Measurements from ENCODE around the gene ENO4. TPM values are rescaled to one million over a fixed set of nuclear protein-coding genes. Genes with fewer than 3 reads are reported as not detected.
A peak's percentile ranks its signal among the peaks of the same experiment; 100 is the strongest.

Gene ENO4
- total and polyA plus RNA-seq, 7 donors: not detected

- 44 to 67% (median 64%) methylated on average over 5 of the region's 5 CpGs for WGBS, 3 donors
- TF ChIP-seq CTCF (IDR thresholded peaks at IDR 0.05): no peak
- no peak for DNase-seq
- Histone ChIP-seq H3K4me3 (no peak overlapping the region), H3K27ac (no peak overlapping the region), H3K9me3 (no peaks in the 10 kb centered on the region), H3K27me3 (ENCODE audit: insufficient read depth in 3 of 3, low read length in 2 of 3) (peaks cover 0 to 3% (median 2%) of the 10 kb centered on the region in 3 donors), H3K4me1 (no peaks in the 10 kb centered on the region), H3K36me3 (ENCODE audit: insufficient read depth in 1 of 2, low read depth in 1 of 2) (no peaks in the 10 kb centered on the region)
- ATAC-seq: no peak
- intact Hi-C loops (cut with DNase I): no loop called here
Observed at GRCh38 chr10:116838143-116838725, 11.1 kb upstream of the ENO4 start.

- Histone ChIP-seq H3K27me3 (ENCODE audit: insufficient read depth in 3 of 3, low read length in 2 of 3) (peaks cover 0 to 3% (median 2%) of the 10 kb centered on the region in 3 donors), H3K4me1 (no peaks in the 10 kb centered on the region), H3K36me3 (ENCODE audit: insufficient read depth in 1 of 2, low read depth in 1 of 2) (no peaks in the 10 kb centered on the region), H3K4me3 (no peak overlapping the region), H3K27ac (no peak overlapping the region), H3K9me3 (no peaks in the 10 kb centered on the region)
- no peak for TF ChIP-seq CTCF (IDR thresholded peaks at IDR 0.05)
- ATAC-seq: no peak
- 87 to 89% (median 88%) methylated on average over 6 of the region's 6 CpGs for WGBS, 3 donors
- DNase-seq: no peak
- intact Hi-C loops (cut with DNase I): no loop called here
Observed at GRCh38 chr10:116840389-116841075, 8.8 kb upstream of the ENO4 start.

GRCh38 chr10:116845823-116846222, 3.5 kb upstream of the ENO4 start:
- no peak for ATAC-seq
- no peak for TF ChIP-seq CTCF (IDR thresholded peaks at IDR 0.05)
- Histone ChIP-seq H3K4me3 (no peak overlapping the region), H3K27me3 (ENCODE audit: insufficient read depth in 3 of 3, low read length in 2 of 3) (peaks cover 0 to 41% (median 14%) of the 10 kb centered on the region in 3 donors), H3K36me3 (ENCODE audit: insufficient read depth in 1 of 2, low read depth in 1 of 2) (no peaks in the 10 kb centered on the region), H3K27ac (no peak overlapping the region), H3K4me1 (no peaks in the 10 kb centered on the region), H3K9me3 (no peaks in the 10 kb centered on the region)
- WGBS, 3 donors: 53 to 58% (median 57%) methylated on average over 2 of the region's 2 CpGs
- intact Hi-C loops (cut with DNase I): no loop called here
- DNase-seq: no peak

GRCh38 chr10:116848032-116848943, 1.0 kb upstream of the ENO4 start:
- Histone ChIP-seq H3K4me3 (peak overlapping the region; percentile 60), H3K27ac (no peak overlapping the region), H3K27me3 (ENCODE audit: insufficient read depth in 3 of 3, low read length in 2 of 3) (peaks cover 0 to 58% (median 16%) of the 10 kb centered on the region in 3 donors), H3K9me3 (no peaks in the 10 kb centered on the region), H3K36me3 (ENCODE audit: insufficient read depth in 1 of 2, low read depth in 1 of 2) (no peaks in the 10 kb centered on the region), H3K4me1 (no peaks in the 10 kb centered on the region)
- ATAC-seq: no peak
- 69 to 74% (median 71%) methylated on average over 17 of the region's 17 CpGs for WGBS, 3 donors
- intact Hi-C loops (cut with DNase I): no loop called here
- no peak for DNase-seq
- no peak for TF ChIP-seq CTCF (IDR thresholded peaks at IDR 0.05)

Data from psoas muscle (tissue), 8 donors.